ENCODE results near the gene AKAP8L. TPM values are rescaled to one million over a fixed set of nuclear protein-coding genes. Genes with fewer than 3 reads are reported as not detected.
"Not testable (repeated sequence)": the region's sequence is repeated elsewhere in the genome, so short reads cannot be mapped to it uniquely, and the experiment has no call there.

Gene AKAP8L
- total and polyA plus RNA-seq, 2 donors from 2014 or later, result 44.3 to 122 TPM

DNA sequence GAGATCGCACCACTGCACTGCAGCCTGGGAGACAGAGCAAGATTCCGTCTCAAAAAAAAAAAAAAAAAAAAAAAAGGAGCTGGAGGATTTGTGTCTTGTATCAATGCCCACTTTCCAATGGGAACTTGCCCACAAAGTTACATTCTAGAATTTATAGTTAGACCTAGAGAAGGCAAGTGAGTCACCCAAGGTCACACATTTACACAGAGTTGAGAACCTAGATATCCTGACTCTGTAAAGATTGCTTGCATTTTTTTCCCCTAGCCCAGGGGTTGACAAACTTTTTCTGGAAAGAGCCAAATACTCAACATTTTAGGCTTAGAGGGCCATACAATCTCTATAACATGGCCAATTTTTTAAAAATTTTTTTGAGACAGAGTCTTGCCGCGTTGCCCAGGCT is 78.7 kb downstream of the AKAP8L start:
- TF ChIP-seq, protein P1, sequence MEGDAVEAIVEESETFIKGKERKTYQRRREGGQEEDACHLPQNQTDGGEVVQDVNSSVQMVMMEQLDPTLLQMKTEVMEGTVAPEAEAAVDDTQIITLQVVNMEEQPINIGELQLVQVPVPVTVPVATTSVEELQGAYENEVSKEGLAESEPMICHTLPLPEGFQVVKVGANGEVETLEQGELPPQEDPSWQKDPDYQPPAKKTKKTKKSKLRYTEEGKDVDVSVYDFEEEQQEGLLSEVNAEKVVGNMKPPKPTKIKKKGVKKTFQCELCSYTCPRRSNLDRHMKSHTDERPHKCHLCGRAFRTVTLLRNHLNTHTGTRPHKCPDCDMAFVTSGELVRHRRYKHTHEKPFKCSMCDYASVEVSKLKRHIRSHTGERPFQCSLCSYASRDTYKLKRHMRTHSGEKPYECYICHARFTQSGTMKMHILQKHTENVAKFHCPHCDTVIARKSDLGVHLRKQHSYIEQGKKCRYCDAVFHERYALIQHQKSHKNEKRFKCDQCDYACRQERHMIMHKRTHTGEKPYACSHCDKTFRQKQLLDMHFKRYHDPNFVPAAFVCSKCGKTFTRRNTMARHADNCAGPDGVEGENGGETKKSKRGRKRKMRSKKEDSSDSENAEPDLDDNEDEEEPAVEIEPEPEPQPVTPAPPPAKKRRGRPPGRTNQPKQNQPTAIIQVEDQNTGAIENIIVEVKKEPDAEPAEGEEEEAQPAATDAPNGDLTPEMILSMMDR (IDR thresholded peaks at IDR 0.05; ENCODE audit: borderline replicate concordance, extremely low read depth, insufficient read depth), result no peak
- H3K27ac ChIP-seq (ENCODE audit: low read depth in 2 of 2, low read length in 2 of 2), result no peak overlapping the region
- H3K27me3 ChIP-seq (ENCODE audit: control insufficient read depth, insufficient read depth, low read length), result no peaks in the 10 kb centered on the region
- peaks cover 0 to under 1% (median 0%) of the 10 kb centered on the region in 3 donors for H3K36me3 ChIP-seq (ENCODE audit: control insufficient read depth in 2 of 3, insufficient read depth in 3 of 3, low read length in 3 of 3)
- no peaks in the 10 kb centered on the region for H3K9me3 ChIP-seq (ENCODE audit: control insufficient read depth in 2 of 3, insufficient read depth in 1 of 3, low read length in 3 of 3)
- H3K4me3 ChIP-seq (ENCODE audit: low read length in 3 of 3), result no peak overlapping the region
- DNase-seq, result no peak
- no peak for FAIRE-seq
- H3K4me1 ChIP-seq (ENCODE audit: control insufficient read depth in 2 of 3, insufficient read depth in 2 of 3, low read depth in 1 of 3, low read length in 3 of 3), result no peaks in the 10 kb centered on the region
- H3K9ac ChIP-seq (ENCODE audit: low read length in 3 of 3), result no peak overlapping the region
- intact Hi-C loops (cut with DNase I), result no loop called here

DNA sequence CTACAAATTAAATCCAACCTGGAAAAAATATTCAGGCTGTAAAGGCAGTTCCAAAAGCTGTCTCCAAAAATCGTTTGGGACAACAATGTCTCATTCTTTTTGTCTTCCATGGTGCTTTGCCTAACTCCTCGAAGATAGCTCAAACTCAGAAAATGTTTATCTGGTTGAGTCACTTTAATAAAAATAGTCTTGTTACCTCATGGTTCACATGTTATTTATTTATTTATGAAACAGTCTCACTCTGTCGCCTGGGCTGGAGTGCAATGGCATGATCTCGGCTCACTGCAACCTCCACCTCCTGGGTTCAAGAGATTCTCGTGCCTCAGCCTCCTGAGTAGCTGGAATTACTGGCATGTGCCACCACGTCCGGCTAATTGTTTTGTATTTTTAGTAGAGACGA is 81.6 kb downstream of the AKAP8L start:
- H3K9me3 ChIP-seq (ENCODE audit: control insufficient read depth in 2 of 3, insufficient read depth in 1 of 3, low read length in 3 of 3), result no peaks in the 10 kb centered on the region
- intact Hi-C loops (cut with DNase I), result loop anchor here (10.0 kb wide), 1 partner anchor 72 kb away; no protein-coding TSS in a partner anchor
- peaks cover 0 to 5% (median 0%) of the 10 kb centered on the region in 3 donors for H3K4me1 ChIP-seq (ENCODE audit: control insufficient read depth in 2 of 3, insufficient read depth in 2 of 3, low read depth in 1 of 3, low read length in 3 of 3)
- FAIRE-seq, result no peak
- DNase-seq, result peak in 1 of 5 donors; percentile 9
- no peaks in the 10 kb centered on the region for H3K36me3 ChIP-seq (ENCODE audit: control insufficient read depth in 2 of 3, insufficient read depth in 3 of 3, low read length in 3 of 3)
- no peak overlapping the region for H3K9ac ChIP-seq (ENCODE audit: low read length in 3 of 3)
- TF ChIP-seq, protein P1 (IDR thresholded peaks at IDR 0.05; ENCODE audit: borderline replicate concordance, extremely low read depth, insufficient read depth), result no peak
- no peak overlapping the region for H3K27ac ChIP-seq (ENCODE audit: low read depth in 2 of 2, low read length in 2 of 2)
- H3K4me3 ChIP-seq (ENCODE audit: low read length in 3 of 3), result no peak overlapping the region
- H3K27me3 ChIP-seq (ENCODE audit: control insufficient read depth, insufficient read depth, low read length), result no peaks in the 10 kb centered on the region

DNA sequence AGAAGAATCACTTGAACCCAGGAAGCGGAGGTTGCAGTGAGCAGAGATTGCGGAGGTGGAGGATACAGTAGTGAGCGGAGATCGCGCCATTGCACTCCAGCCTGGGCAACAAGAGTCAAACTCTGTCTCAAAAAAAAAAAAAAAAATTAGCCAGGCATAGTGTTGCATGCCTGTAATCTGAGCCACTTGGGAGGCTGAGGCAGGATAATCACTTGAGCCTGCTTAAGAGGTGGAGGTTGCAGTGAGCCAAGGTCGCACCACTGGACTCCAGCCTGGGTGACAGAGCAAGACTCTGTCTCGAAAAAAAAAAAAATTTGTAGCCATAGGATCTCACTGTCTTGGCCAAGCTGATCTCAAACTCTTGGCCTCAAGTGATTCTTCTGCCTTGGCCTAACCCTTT is 82.8 kb downstream of the AKAP8L start:
- H3K9ac ChIP-seq (ENCODE audit: low read length in 3 of 3), result not testable (repeated sequence)

DNA sequence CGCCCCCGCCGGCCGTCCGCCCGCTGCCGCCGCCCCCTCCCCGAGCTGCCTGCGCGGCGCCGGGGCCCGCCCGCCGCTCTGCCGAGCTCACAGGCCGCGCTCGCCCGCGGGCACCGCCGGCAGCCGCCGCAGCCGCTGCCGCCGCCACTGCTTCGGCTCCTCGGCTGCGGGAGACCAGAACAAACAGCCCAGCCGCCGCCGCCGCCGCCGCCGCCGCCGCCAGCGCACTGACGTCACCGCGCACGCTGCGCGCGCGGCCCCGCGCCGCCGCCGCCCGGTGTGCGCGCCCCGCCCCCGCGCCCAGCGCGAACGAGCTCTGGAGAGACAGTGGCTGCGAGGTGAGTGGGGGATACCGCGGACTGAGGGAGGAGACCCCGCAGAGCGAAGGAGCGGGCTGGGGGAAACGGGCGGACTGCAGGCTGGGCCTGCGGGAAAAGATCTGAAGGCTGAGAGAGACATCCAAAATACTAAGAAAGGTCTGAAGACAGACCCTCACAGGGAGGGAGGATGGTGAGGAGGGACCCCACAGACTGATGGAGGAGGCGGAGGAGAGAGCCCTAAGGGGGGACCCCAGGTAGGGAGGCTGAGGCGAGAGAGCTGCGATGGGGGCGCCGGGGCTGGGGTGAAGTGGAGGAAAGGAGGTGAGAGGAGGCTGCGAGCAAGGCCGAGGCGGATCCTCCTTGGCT is 86.3 kb downstream of the AKAP8L start, which contains the start of gene BRD4:
Gene BRD4, minus strand, starts transcription at position 229 of the 686 bp plus-strand sequence. CDS start 59,440 bp downstream, outside the sequence.
- H3K27ac ChIP-seq (ENCODE audit: low read depth in 2 of 2, low read length in 2 of 2), result peak within 1 kb of the TSS; percentile 94 to 95
- H3K9me3 ChIP-seq (ENCODE audit: control insufficient read depth in 2 of 3, insufficient read depth in 1 of 3, low read length in 3 of 3), result no peaks in the 10 kb centered on the region
- H3K4me3 ChIP-seq (ENCODE audit: low read length in 3 of 3), result peak within 1 kb of the TSS; percentile 85 to 95 (median 92)
- H3K9ac ChIP-seq (ENCODE audit: low read length in 3 of 3), result peak within 1 kb of the TSS; percentile 65 to 94 (median 90)
- TF ChIP-seq, protein P1 (IDR thresholded peaks at IDR 0.05; ENCODE audit: borderline replicate concordance, extremely low read depth, insufficient read depth), result no peak
- H3K36me3 ChIP-seq (ENCODE audit: control insufficient read depth in 2 of 3, insufficient read depth in 3 of 3, low read length in 3 of 3), result no peaks in the 10 kb centered on the region
- DNase-seq (peak; percentile 68 to 94 (median 84)), FAIRE-seq (no peak)
- H3K27me3 ChIP-seq (ENCODE audit: control insufficient read depth, insufficient read depth, low read length), result no peaks in the 10 kb centered on the region
- intact Hi-C loops (cut with DNase I), result loop anchor here (10.0 kb wide), 1 partner anchor 68 kb away; no protein-coding TSS in a partner anchor
- H3K4me1 ChIP-seq (ENCODE audit: control insufficient read depth in 2 of 3, insufficient read depth in 2 of 3, low read depth in 1 of 3, low read length in 3 of 3), result peaks cover 0 to 25% (median 13%) of the 10 kb centered on the region in 3 donors

More for the DNA sequence above, 82.8 kb downstream of the AKAP8L start:
- H3K4me3 ChIP-seq (ENCODE audit: low read length in 3 of 3); H3K4me1 ChIP-seq (ENCODE audit: control insufficient read depth in 2 of 3, insufficient read depth in 2 of 3, low read depth in 1 of 3, low read length in 3 of 3); H3K9me3 ChIP-seq (ENCODE audit: control insufficient read depth in 2 of 3, insufficient read depth in 1 of 3, low read length in 3 of 3); H3K27ac ChIP-seq (ENCODE audit: low read depth in 2 of 2, low read length in 2 of 2); H3K27me3 ChIP-seq (ENCODE audit: control insufficient read depth, insufficient read depth, low read length); H3K36me3 ChIP-seq (ENCODE audit: control insufficient read depth in 2 of 3, insufficient read depth in 3 of 3, low read length in 3 of 3); FAIRE-seq: not testable (repeated sequence)
- peak in 1 of 5 donors; percentile 12 for DNase-seq
- intact Hi-C loops (cut with DNase I), result loop anchor here (10.0 kb wide), 1 partner anchor 71 kb away; no protein-coding TSS in a partner anchor
